GM21576 (cell line): ENCODE measurements around the gene NAV2.

Source experiments
- ATAC-seq: cut with Tn5 transposase; IDR thresholded peaks from one replicate; pipeline ENCODE4 v1.9.1; 2021; ENCODE audit warnings: mild to moderate bottlenecking, moderate library complexity; ENCODE audit not compliant: unreplicated experiment

Gene NAV2

DNA sequence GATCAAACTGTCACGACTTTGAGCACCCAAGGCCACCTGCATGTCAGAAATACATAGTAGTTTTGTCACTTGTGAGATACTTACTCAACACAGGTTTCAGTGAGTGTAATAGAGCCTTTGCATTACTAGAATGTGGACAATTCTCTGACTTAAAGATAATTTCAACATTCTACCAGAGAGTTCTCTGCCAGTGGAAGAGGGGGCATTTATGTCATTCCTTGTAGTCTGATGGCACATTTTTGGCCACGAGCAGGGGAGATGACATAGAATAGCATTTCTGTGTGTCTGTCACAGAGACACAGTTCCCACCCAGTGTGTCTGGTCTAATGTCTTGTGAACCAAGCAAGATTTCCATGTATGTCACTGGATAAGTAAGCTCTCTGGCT, 335.1 kb downstream of the NAV2 start:
- ATAC-seq = no peak

DNA sequence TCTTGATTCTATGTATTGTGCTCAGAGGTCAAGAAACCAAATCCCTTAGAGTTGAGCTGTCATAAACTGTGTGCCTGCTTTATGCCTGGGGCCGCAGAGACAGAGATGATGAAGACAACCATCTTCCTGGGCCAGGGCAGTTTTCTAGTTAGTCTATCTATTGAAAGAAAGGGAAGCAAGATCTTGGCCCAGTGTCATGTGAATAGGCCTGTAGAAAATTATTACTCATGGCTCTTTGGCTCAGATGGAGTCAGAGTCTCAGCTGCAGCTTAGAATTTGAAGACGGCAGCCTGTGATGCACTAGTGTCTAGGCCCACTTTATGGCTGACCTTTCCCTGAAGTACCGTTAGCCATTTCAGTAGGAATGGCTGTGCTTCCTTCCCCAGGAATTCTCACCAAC, 335.6 kb downstream of the NAV2 start:
- no peak for ATAC-seq

DNA sequence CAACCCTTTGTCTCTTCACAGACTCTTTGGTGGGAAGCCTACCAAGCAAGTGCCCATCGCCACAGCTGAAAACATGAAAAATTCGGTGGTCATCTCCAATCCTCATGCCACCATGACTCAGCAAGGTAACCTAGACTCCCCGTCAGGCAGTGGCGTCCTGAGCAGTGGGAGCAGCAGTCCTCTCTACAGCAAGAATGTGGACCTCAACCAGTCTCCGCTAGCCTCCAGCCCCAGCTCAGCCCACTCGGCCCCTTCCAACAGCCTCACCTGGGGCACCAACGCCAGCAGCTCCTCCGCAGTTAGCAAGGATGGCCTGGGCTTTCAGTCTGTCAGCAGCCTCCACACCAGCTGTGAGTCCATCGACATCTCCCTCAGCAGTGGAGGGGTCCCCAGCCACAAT, 336.1 kb downstream of the NAV2 start:
- ATAC-seq = no peak

DNA sequence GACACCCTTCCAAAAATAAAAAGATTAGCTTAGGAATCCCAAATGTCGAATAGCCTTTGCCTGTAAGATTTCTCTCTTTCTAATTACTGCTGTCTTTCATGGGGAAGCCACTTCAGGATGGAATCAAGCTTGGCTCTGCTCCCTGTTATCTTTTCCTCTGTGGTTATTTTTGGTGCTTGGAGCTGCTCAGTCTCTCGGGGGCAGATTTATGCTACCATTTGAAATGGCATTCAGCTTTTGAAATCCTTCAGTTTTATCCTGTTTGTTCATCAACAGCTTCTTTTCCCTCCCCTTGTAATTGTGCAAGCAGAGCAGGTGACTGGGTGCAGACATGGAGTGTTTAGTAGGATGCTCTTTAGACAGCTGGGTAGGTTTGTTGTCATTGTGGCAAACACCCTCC, 336.6 kb downstream of the NAV2 start:
- no peak for ATAC-seq

DNA sequence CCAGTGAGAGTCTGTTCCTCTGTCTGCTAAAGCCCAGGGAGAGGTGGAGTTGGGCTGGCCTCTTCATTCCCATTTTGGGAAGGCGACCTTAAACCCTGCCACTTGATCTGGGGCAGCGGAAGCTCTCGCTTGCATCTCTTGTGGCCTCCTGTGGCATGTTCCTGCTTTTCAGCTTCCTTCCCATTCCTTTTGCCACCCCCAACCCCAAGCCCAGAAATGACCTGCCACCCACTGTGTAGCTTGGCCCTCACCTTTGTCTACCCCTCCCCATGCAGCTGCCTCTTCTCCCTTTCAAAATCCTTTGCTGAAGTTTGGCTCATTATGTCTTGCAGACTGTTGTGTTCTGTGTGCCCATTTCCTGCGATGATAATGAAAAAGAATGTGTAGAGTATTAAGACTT, 337.4 kb downstream of the NAV2 start:
- no peak for ATAC-seq

DNA sequence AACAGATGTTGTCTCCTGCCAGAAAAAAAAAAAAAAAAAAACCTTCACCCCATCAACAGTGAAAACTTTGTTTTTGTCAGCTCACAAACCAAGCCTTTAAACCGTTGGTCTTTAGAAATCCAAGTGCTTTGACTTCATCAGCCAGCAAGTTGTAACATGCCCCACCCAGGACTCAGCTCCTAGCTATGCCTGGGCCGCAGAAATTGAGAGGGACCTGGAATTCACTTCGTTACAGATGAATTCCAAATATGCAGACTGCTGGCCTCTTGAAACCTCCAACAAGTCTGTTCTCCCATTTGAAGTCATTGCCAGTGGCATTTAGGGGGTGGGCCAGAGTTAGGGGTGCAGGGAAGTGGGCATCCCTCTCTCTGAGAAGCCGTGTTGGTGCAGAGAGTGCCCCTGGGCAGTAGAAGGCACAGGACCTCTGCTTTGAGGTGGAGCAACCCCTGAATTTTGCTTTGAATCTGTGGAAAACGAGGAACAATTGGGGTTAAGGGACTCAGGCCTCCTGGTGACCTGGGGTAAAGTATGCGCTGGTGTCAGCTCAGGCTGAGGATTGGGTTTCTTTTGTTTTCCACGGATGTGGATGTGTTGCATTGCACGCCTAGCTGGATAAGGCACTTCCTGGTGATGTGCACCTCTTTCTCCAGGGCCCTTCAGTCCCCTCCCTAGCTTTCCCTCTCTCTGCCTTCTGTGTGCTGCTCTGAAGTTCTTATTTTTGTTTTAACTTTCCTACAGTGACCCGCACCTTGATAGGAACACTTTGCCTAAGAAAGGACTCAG, 338.1 kb downstream of the NAV2 start:
- no peak for ATAC-seq

DNA sequence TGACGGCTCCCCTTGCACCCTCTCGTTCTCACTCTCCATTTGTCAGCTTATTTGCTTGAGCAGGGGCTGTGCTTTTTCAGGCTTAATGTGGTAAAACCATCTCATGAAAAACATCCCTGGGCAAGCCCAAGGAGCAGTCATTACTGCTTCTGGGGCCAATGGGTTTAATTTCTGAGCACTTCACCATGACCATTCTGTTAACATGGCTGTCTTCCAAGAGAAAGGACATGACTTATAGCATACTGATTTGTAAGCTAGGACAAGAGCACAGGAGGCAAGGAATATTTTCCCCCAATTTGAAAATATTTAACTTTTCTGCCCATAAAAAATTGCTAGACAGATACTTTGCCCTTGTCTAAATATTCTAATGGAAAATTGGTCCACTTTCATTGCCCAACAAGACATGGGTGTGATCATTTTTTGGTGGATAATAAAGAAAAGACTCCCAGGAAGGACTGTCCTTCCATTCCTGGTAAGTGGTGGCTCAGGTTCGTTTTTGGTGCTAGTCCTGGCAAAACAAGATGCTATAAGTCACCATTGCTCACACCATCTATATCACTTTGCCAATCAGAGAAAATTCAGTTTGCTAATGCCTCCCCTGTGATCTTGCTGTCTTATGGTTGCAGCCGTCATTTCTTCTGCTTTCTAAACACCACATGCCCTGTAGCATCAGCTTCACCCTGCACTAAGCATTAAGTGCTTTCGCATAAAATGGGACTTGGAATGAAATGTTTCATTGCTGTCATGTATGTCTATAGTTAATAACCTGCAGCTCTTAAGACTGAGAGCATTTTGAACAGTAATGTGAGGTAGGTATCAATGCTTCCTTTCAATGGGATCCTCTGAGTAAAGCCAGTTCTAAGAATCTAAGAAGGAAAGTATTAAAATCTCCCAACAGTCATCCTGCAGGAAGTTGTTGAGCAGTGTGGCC, 339.1 kb downstream of the NAV2 start:
- ATAC-seq = no peak

DNA sequence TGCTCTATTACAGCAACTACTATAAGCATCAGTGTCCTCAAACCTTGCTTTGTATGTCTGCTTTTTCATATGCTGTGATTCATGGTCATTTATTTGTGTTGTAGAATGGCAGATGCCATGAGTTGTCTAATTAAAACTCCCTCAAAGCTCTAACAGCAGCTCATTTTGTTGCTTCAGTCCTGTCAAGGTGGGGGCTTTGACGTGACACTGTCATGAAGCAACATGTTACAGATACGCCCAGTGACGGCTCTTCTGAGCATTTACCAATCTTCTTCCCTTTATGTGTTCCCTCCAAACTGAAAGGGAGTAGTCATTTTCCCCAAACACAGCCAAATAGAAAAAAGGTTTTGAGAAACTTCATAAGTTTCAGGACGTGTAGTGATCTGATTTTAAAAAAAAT, 340.9 kb downstream of the NAV2 start:
- ATAC-seq = no peak

DNA sequence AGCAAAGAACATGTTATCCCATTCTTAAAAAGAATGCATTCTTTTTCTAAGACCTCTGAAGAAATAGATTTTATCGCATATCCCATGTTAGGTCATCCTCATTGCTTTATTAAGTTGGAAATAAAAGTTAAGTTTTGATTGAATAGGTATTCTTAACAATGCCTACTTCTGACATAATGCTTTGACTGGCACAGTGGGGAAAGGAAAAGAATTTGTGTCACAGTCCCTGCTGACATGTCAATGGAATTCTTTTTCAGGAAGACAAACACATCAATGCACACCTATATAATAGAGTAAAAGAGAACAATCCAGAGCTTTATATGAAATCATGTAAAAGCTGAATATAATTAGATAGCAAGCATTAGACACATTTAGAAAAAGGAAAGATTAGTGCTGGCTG, 341.9 kb downstream of the NAV2 start:
- no peak for ATAC-seq

DNA sequence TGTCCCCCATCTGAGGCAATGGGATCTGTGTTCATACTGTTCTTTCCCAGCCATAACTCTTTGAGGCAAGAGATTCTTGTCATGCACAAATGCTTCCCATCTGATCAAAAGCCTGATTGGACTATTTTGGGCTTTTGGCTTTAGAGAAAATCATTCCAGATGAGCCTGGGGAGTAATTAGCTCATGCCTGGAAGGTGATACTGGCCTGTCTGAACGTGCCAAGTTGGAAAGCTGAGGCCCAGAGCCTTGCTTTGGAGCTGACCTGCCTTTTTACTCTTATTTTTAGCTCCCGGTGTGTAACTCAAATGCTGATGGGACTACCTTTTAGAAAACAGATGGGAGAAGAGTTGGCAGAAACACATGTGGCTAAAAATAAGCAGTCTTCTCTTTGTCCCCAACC, 342.7 kb downstream of the NAV2 start:
- ATAC-seq = no peak

DNA sequence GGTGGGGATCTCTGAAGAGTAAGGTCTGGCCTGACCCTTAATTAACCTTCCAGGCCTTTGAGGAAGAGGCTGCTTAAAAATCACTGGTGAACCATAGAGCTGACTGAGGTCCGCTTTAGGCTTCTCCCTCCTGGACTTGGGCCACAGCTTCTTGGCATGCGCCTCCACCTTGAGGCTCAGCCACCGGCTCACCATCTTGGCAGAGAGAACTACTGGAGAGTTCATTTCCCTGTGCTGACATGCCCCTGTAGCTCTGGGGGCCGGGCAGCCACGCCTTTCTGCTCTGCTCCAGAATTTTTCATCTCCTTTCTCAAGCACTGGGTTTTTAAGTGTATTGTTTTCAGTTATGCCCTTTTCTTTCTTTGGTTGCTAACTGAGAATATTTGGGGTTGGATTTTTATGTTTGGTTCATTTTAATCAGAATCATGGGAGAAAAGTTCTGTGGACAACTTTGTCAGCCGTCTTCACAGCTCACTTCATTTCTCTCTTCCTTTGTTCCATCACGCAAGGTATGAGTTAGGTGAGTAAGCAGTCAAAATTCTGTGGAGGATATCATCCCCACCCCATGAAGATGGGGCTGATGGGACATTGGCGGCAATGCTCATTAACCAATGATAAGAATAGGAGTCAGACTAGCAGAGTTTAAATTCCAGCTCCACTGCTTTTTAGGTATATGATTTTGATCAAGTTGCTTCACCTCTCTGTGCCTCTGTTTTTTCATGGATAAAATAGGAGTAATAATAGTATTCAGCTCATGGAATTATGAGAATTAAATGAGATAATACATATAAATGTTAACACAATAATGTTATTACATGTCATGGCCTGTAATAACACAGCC, 343.7 kb downstream of the NAV2 start:
- ATAC-seq = no peak

DNA sequence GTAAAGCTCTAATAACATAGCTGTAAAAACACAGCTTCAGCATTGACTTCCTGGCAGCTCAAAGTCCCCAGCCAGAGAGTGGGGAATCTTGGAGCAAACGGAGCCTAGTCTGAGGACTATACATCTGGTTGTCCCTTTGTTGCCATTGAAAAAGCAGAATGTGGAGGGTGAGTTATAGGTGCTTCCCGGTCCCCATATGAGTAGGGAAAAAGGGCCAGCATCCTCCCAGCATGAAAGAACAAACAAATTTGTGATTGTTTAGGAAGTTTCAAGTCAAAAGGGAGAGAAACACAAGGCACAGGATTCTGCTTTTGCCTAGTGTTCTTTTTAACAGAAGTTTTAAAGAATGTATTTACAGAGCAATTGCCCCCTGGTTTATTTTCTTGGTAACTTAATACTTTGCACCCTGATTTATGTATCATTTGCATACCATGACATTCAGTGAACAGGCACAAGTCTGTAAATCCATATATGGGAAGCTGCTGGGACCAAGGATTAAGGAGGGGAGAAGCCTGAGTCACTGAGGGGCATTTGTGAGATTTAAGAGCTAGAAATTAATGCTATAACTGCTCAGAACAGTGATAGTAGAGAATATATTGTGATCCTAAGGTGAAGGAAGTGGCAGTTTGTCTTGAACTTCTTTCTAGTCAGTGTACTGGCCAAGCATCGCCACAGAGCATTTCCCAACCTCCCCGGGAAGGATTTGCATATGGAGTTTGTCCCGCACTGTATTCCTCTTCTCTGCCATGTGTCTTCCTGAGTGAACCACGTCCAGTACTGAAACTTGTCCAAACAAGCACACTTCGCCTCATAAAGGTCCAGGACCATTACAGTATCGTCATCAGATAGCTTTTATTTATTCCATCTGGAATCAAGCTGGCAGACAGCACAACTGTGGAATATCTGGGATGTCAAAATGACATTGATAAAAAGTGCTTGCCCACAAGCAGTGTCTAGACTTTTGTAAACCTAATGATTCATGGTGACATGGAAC, 344.6 kb downstream of the NAV2 start:
- ATAC-seq = no peak

DNA sequence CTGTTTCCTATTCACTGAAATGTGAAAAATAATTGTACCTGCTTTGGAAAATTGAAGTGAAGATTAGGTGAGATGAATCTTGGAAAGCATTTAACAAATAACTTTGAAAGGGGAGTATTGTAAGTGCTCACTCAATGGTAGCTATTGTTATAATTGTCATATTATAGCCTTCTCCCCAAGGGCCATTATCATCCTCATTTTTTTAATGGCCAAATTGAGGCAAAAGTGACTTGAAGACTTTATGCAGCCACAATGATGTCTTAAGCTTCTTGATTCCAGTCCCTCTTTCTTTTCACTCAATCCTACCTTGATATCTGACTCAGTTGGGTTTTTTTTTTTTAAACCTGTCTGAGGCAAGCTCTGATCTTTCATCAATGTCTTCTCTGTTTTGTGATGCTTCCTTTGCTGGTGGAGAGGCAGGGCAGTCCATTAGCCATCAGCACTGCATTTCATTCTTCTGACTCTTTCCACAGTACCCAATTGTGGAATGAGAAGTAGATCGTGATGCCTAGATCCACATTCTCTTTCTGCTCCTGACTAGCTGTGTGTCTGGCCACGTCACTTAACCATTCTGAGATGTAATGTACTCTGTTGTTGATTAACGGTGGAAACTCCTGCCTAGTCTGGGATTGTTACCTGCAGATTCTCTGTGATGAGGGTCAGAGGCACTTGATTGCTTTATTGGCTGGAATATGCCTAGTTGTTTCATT, 346.3 kb downstream of the NAV2 start:
- ATAC-seq = no peak

DNA sequence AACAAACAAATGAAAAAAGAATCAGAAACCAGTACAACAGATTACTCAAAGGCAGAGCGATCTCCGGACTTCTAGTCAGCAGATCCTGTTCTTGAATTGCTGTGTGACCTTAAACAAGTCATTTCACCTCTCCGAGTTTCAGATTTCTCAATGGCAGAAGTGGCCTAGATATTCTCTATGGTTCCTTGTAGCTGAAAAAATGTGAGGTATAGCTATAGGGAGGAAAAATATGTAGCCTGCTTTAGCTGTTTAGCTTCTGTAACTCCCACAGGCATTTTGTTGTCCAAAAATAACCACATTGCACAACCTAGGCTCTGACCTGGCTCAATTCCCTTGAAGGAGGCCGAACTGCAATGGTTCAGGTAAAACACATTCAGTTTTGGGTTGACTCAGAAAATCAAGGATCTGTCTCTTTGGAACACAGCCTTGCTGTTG, 347.0 kb downstream of the NAV2 start:
- no peak for ATAC-seq

DNA sequence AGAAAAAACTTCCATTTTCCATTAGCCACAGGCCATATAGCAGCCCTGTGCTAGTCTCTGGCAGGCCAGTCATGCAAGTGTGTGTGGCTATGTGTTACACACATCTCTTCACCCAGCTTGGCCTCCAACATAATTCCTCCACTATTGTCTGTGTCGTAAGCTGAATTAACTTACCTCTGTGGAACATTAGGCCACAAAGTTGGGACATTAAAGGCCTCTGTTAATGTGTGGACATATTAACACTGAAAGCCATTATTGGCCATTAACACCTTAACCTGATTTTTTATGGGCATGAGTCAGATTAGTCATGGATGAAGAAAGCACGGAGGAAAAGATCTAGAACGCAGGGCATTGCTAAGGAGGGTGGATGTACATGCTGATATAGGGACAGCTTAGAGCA, 347.5 kb downstream of the NAV2 start:
- no peak for ATAC-seq

DNA sequence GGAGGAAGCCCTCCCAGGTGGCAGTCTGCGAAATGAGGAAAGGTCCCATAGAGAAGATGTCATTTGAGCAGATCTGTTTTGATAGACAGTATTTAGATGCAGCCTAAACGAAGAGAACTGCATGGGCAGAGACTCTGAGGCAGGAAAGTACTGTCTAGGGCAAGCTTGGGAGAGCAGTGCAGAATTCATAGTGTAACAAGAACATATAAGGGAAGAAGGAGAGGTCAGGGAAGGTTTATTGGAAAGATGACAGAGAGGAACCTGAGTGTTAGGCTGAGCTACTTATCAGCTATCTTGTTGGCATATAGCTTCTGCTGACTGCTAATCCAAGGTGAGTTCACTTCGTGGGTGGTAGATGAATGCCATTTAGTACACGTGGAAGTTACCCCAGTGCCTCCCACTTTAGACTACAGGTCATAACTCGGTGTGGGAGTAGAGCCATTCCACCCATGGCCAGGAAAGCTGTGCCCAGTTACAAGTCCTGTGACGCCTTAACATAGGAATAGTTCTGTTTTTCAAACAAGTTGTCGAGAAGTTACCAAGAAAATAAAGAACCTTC, 348.1 kb downstream of the NAV2 start:
- ATAC-seq = no peak

DNA sequence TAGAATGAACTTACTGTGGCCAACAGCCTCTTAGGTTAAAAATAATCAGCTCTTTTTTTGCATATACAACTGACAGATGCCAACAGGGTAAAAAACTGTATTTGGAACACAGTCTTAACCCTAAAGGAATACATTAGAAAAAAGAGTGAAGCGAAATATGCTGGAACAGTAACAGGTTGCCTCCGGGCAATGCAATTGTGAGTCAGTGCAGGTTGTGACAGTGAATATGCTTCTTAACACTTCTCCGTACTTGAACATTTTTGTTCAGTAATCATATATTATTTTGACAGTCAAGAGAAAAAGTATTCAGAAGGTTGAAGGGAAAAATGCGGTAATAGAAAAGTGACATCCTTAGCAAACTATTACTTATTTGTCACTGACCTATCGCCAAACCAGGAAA, 349.1 kb downstream of the NAV2 start:
- no peak for ATAC-seq

DNA sequence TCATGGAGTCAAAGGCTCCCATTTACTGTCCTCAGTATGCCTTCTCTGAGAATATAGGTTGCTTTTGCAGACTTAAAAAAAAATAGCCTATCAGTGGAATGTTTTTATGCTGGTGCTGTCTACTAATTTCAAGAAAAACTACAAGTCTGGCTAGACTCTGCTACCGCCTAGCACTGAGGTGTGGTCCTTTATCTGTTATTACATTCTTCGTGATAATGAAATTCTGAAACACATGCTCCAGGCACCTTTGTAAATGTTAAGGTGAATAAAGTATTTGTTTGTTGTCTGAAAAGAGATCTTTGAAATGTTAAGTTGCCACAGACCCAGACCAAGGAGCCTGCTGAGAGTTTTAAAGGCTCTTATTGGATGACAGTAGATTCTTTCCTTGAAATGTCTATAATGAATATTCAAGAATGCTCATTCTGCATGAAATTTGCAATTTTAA, 352.3 kb downstream of the NAV2 start:
- ATAC-seq = no peak

DNA sequence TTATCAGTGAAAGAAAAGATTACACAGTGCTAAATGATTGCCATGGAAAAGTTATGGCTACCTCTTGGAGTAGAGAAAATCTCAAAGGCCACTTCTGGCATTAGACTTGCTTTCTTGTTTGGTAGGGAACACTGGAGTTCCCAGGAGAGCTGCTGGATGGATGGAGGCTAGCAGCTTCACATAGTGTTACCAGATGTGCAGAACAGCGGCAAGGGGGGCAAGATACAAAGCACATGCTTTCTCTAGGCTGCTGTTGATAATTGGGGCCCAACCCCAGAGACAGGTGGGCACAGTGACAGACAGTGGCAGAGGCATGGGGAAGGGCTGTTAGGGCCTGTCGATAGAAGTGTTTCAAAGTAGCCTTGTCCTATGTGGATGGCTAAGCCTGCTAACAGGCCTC, 352.8 kb downstream of the NAV2 start:
- no peak for ATAC-seq
